22Rv1 (cell line): ENCODE data around the gene NR2F6.

Experiments used
- H3K27ac ChIP-seq: fragments of 450-650 bp; 2 replicates; pipeline ENCODE4 v1.5.1; 2017
- CTCF ChIP-seq: fragments of 450-650 bp; IDR thresholded peaks from 2 replicates; pipeline ENCODE4 v1.5.1; 2017; ENCODE audit warnings: mild to moderate bottlenecking
- ZFX ChIP-seq: fragments of 450-650 bp; IDR thresholded peaks from 2 replicates; pipeline ENCODE4 v1.6.1; 2017; ENCODE audit warnings: antibody characterized with exemption, borderline replicate concordance

Gene NR2F6

GRCh38 chr19:17268754-17269153, 23.0 kb upstream of the NR2F6 start:
- TF ChIP-seq CTCF (no peak), ZFX (no peak)
- H3K27ac ChIP-seq, result no peak overlapping the region

GRCh38 chr19:17266975-17267788, 21.5 kb upstream of the NR2F6 start, which contains the start of gene BABAM1:
BABAM1 (plus strand) TSS chr19:17267443; CDS start chr19:17268807, 1,364 bp downstream.
- TF ChIP-seq ZFX, result no peak
- TF ChIP-seq CTCF, result no peak
- peak within 1 kb of the TSS; percentile 71 for H3K27ac ChIP-seq

- peak overlapping the region; percentile 57 for H3K27ac ChIP-seq
- TF ChIP-seq CTCF, result no peak
- TF ChIP-seq ZFX, result no peak
Observed at GRCh38 chr19:17266589-17266974, 20.9 kb upstream of the NR2F6 start.

- TF ChIP-seq CTCF, result no peak
- TF ChIP-seq ZFX, result no peak
Observed at GRCh38 chr19:17266026-17266425, 20.3 kb upstream of the NR2F6 start.

GRCh38 chr19:17264641-17264979, 18.9 kb upstream of the NR2F6 start, which contains the start of gene USHBP1:
USHBP1 (minus strand) TSS chr19:17264745; CDS start chr19:17264299, 446 bp downstream.
- no peak within 1 kb of the TSS for H3K27ac ChIP-seq
- TF ChIP-seq CTCF, result no peak
- TF ChIP-seq ZFX, result no peak

More at GRCh38 chr19:17266026-17266425, 20.3 kb upstream of the NR2F6 start:
- H3K27ac ChIP-seq, result peak overlapping the region; percentile 57

GRCh38 chr19:17263712-17264640, 18.3 kb upstream of the NR2F6 start:
- no peak overlapping the region for H3K27ac ChIP-seq
- TF ChIP-seq CTCF, result no peak
- no peak for TF ChIP-seq ZFX
